A673 (cell line): ENCODE measurements around the gene KCNN1.

Experiments used
- EZH2 ChIP-seq: fragments of 200-600 bp; sonication (generic); IDR thresholded peaks from 2 replicates; pipeline ENCODE4 v1.6.1; 2017; ENCODE audit warnings: borderline replicate concordance, low read depth, mild to moderate bottlenecking, mixed read lengths, antibody characterized with exemption, low read length; ENCODE audit not compliant: poor library complexity, severe bottlenecking
- TF ChIP-seq, protein P1 (sequence below): fragments of 300-800, 200-600 bp; sonication (generic); conservative IDR thresholded peaks from 2 replicates; pipeline ENCODE4 v1.5.1; 2017; ENCODE audit warnings: low read depth, mild to moderate bottlenecking, antibody characterized with exemption, low read length, moderate library complexity, mixed read lengths

DNA sequence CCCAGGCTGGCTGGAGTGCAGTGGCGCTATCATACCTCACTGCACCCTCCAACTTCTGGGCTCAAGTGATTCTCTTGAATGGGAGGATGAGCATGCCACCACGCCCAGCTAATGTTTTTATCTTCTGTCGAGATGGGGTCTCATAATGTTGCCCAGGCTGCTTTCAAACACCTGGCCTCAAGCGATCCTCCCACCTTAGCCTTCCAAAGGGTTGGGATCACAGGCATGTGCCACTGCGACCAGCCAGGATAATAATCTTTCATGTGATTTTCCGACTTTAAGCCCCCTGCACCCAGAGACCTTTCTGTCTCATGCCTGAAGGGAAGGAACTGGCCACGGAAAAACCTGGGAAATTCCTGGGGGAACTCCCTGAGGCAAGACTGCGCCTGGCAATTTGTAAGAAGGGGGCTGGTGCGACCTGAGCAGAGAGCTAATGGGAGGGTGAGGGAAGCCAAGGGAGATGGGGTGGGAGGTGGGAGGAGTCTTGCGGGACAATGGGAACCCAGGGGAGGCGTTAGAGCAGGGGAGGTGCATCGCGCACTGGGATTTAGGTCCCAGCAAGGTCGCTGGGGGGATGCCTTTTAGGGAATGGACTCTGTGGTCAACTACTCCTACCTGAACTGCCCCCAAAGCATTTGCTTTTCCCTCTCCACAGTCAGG lies 35.2 kb upstream of the KCNN1 start:
- no peak for TF ChIP-seq EZH2
- TF ChIP-seq, protein P1, sequence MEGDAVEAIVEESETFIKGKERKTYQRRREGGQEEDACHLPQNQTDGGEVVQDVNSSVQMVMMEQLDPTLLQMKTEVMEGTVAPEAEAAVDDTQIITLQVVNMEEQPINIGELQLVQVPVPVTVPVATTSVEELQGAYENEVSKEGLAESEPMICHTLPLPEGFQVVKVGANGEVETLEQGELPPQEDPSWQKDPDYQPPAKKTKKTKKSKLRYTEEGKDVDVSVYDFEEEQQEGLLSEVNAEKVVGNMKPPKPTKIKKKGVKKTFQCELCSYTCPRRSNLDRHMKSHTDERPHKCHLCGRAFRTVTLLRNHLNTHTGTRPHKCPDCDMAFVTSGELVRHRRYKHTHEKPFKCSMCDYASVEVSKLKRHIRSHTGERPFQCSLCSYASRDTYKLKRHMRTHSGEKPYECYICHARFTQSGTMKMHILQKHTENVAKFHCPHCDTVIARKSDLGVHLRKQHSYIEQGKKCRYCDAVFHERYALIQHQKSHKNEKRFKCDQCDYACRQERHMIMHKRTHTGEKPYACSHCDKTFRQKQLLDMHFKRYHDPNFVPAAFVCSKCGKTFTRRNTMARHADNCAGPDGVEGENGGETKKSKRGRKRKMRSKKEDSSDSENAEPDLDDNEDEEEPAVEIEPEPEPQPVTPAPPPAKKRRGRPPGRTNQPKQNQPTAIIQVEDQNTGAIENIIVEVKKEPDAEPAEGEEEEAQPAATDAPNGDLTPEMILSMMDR: no peak
